HG02938 (cell line): ENCODE measurements around the gene BZW1.
A peak's percentile ranks its signal among the peaks of the same experiment; 100 is the strongest.
"Not testable (repeated sequence)": the region's sequence is repeated elsewhere in the genome, so short reads cannot be mapped to it uniquely, and the experiment has no call there.

Experiments
- ATAC-seq: cut with Tn5 transposase; IDR thresholded peaks from one replicate; pipeline ENCODE4 v1.9.1; 2021; ENCODE audit warnings: mild to moderate bottlenecking, moderate library complexity; ENCODE audit not compliant: unreplicated experiment

Gene BZW1

GRCh38 chr2:200790185-200790584, 21.5 kb upstream of the BZW1 start:
- ATAC-seq = no peak

- ATAC-seq = no peak
Observed at GRCh38 chr2:200791905-200792304, 19.8 kb upstream of the BZW1 start.

GRCh38 chr2:200794143-200794542, 17.6 kb upstream of the BZW1 start:
- no peak for ATAC-seq

GRCh38 chr2:200795028-200795440, 16.7 kb upstream of the BZW1 start:
- no peak for ATAC-seq

- no peak for ATAC-seq
Observed at GRCh38 chr2:200796561-200796960, 15.1 kb upstream of the BZW1 start.

GRCh38 chr2:200797242-200797770, 14.4 kb upstream of the BZW1 start:
- ATAC-seq = no peak

GRCh38 chr2:200798514-200798913, 13.2 kb upstream of the BZW1 start:
- ATAC-seq = no peak

- no peak for ATAC-seq
Observed at GRCh38 chr2:200800458-200800857, 11.3 kb upstream of the BZW1 start.

- ATAC-seq = not testable (repeated sequence)
Observed at GRCh38 chr2:200801431-200801830, 10.3 kb upstream of the BZW1 start.

- no peak for ATAC-seq
Observed at GRCh38 chr2:200809506-200810251, 2.0 kb upstream of the BZW1 start.

- no peak for ATAC-seq
Observed at GRCh38 chr2:200810252-200810997, 1.3 kb upstream of the BZW1 start.

GRCh38 chr2:200810998-200811332, 745 bp upstream of the BZW1 start:
- no peak for ATAC-seq

- peak; percentile 31 for ATAC-seq
Observed at GRCh38 chr2:200812122-200813022, 662 bp downstream of the BZW1 start.

GRCh38 chr2:200814276-200814815, 2.6 kb downstream of the BZW1 start:
- ATAC-seq = no peak

GRCh38 chr2:200814917-200815316, 3.2 kb downstream of the BZW1 start:
- ATAC-seq = no peak

- not testable (repeated sequence) for ATAC-seq
Observed at GRCh38 chr2:200818732-200819131, 7.0 kb downstream of the BZW1 start.

GRCh38 chr2:200820573-200821234, 9.0 kb downstream of the BZW1 start:
- no peak for ATAC-seq

- no peak for ATAC-seq
Observed at GRCh38 chr2:200821686-200822245, 10.1 kb downstream of the BZW1 start.

GRCh38 chr2:200828104-200828503, 16.4 kb downstream of the BZW1 start:
- ATAC-seq = no peak
